GM12872 (cell line): Measurements from ENCODE around the gene PYGM.

Experiments used
- CTCF ChIP-seq: IDR thresholded peaks from 3 replicates; pipeline ENCODE4 v1.5.1; 2011; ENCODE audit warnings: low read depth, mild to moderate bottlenecking, low read length, moderate library complexity; ENCODE audit not compliant: insufficient read depth

PYGM gene

DNA sequence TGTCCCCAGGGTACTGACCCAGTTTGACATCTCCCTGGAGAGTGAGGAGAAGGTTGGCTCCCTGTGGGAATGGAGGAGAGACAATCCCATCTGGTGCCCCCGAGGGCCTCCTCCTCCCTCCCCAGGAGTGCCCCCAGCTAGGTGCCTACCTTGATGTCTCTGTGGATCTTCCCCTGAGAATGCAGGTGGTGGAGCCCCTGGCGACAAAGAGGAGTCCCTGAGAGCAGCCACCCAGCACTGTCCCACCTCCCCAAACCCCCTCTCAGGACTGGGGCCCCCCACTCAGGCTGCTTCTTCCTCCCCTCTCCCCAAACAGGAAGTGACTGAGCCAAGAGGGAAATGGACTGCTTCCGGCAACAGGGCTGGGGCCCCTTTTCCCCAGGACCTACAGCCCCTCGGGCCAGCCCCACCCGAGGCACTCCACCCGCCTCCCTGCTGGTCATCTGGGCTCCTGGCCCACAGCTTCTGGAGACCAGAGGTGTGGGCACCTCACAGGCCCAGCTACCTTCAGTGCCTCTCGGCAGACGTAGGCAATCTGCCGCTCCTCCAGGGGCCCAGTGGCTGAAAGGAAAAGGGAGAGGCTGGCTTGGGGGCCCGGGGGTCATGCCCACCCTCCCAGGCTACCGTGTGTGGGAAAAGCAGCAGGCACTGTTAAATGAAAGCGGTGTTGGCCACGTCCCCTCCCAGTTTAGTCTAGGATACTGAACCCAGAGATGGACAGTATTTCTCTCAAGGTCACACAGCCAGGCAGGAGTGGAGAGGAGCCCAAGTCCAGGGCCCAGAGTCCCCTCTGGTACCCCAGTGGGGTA, 42.0 kb upstream of the PYGM start:
- no peak for TF ChIP-seq CTCF

GRCh38 chr11:64801158-64801464, 41.3 kb upstream of the PYGM start:
- TF ChIP-seq CTCF = no peak

GRCh38 chr11:64800303-64801157, 40.8 kb upstream of the PYGM start:
- TF ChIP-seq CTCF = no peak

DNA sequence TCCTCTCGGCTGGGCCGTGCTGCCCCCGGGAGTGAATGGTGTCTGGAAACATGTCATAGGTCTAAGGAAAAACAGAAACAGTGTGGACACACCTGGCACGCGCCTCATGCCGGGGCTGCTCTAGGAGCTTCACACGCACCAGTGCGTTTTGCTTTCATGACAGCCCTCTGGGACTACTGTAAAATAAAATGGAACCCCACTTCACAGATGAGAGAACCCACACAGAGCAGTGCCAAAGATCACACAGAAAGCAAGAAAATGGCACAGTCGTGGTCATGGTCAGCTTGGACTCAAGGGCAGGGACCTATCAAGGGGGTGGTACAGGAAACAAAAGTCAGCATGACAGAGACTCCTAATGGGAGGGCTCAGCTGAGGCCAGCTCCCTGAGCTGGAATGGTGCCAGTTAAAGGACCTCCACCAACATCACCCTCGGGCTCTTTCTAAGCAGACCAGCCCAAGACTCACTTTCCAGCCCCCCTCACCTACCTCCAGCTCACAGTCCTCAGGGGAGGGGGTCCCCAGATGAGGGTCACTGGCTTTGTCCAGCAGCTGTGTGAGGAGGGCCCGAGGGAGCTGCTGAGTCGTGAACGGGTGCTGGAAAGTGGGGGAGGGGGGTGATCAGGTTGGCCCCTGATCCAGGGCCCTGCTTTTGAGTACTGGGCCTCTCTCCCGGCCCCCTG, 40.0 kb upstream of the PYGM start:
- TF ChIP-seq CTCF = no peak

DNA sequence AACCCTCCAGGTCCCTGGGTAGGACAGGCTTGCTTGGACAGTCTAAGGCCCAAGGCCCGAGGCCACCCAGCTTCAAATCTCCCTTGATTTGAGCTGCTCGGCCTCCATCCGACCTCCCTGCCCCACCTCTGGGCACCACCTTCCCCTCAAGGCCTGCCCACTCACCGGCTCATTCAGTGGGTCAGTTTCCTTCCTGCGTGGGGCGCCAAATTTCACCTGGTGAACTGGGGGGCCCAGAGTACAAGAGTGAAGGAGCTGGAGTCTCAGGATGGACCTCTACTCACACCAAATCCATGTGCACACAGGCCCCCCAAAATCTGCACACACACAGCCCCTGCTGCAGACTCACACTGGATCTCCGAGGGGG, 39.5 kb upstream of the PYGM start:
- no peak for TF ChIP-seq CTCF

GRCh38 chr11:64796757-64797541, 37.2 kb upstream of the PYGM start:
- no peak for TF ChIP-seq CTCF
